MG63 (cell line): ENCODE measurements around the gene SFSWAP. TPM values are rescaled to one million over a fixed set of nuclear protein-coding genes. Genes with fewer than 3 reads are reported as not detected.

Source experiments
- DNase-seq: peaks from one replicate; pipeline ENCODE4 v3.0.0-alpha.2; 2020
- H3K27me3 ChIP-seq: fragments of 250-450 bp; sonication (Bioruptor Pico); 2 replicates; pipeline ENCODE4 v1.5.1; 2020; ENCODE audit warnings: mild to moderate bottlenecking, moderate library complexity
- H3K36me3 ChIP-seq: fragments of 250-450 bp; sonication (Bioruptor Pico); 2 replicates; pipeline ENCODE4 v1.5.1; 2020; ENCODE audit warnings: mild to moderate bottlenecking, moderate library complexity
- H3K4me3 ChIP-seq: fragments of 250-450 bp; sonication (Bioruptor Pico); 2 replicates; pipeline ENCODE4 v1.5.1; 2020; ENCODE audit warnings: mild to moderate bottlenecking, moderate library complexity
- H3K9me3 ChIP-seq: fragments of 250-450 bp; sonication (Bioruptor Pico); 2 replicates; pipeline ENCODE4 v1.5.1; 2020; ENCODE audit warnings: mild to moderate bottlenecking, moderate library complexity
- total RNA-seq: library from RNA; depleted of rRNA; stranded (reverse); fragments of >200 nt; shearing (Covaris generic); gene quantifications from 2 replicates; pipeline ENCODE4 v1.2.3, GENCODE V29; 2014; ENCODE audit warnings: low replicate concordance

The SFSWAP gene
- total RNA-seq, 1 experiment from 2014 or later = 19.3 TPM

- peak; percentile 62 for DNase-seq
- Histone ChIP-seq H3K9me3 (no peaks in the 10 kb centered on the region), H3K4me3 (no peak overlapping the region), H3K36me3 (peaks cover 77% of the 10 kb centered on the region), H3K27me3 (no peaks in the 10 kb centered on the region)
Observed at GRCh38 chr12:131783915-131784541, 73.1 kb downstream of the SFSWAP start.

- DNase-seq = no peak
- Histone ChIP-seq H3K4me3 (no peak overlapping the region), H3K9me3 (no peaks in the 10 kb centered on the region), H3K36me3 (peaks cover 74% of the 10 kb centered on the region), H3K27me3 (no peaks in the 10 kb centered on the region)
Observed at GRCh38 chr12:131784909-131785762, 74.2 kb downstream of the SFSWAP start.

GRCh38 chr12:131785763-131786330 is 75.0 kb downstream of the SFSWAP start:
- H3K36me3 ChIP-seq = peaks cover 74% of the 10 kb centered on the region

DNA sequence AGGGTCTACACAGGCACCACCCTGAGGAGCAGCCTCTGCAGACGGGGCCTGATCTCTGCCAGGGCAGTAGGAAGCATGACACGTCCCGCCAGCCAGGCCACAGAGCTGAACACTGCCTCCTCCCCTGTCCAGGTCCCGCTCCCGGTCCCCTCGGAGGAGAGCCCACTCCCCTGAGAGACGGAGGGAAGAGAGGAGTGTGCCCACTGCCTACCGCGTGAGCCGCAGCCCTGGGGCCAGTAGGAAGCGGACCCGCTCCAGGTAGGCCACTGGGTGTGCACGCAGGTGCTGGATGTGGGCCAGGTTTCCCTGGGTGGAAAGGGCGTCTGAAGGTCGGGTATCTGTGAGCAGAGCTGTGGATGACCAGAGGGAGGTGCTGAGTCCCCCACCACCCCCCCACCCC is 75.4 kb downstream of the SFSWAP start:
- Histone ChIP-seq H3K27me3 (no peaks in the 10 kb centered on the region), H3K36me3 (peaks cover 76% of the 10 kb centered on the region), H3K9me3 (peaks cover 3% of the 10 kb centered on the region; the same call in 1 of the 2 replicates), H3K4me3 (no peak overlapping the region)
- DNase-seq = no peak

More at GRCh38 chr12:131785763-131786330, 75.0 kb downstream of the SFSWAP start:
- Histone ChIP-seq H3K27me3 (no peaks in the 10 kb centered on the region), H3K4me3 (no peak overlapping the region), H3K9me3 (peaks cover 2% of the 10 kb centered on the region; the same call in 1 of the 2 replicates)
- no peak for DNase-seq

GRCh38 chr12:131787143-131787660 is 76.3 kb downstream of the SFSWAP start:
- H3K27me3 ChIP-seq = no peaks in the 10 kb centered on the region
- peaks cover 3% of the 10 kb centered on the region; the same call in 1 of the 2 replicates for H3K9me3 ChIP-seq
- no peak overlapping the region for H3K4me3 ChIP-seq
- no peak for DNase-seq
- H3K36me3 ChIP-seq = peaks cover 73% of the 10 kb centered on the region

DNA sequence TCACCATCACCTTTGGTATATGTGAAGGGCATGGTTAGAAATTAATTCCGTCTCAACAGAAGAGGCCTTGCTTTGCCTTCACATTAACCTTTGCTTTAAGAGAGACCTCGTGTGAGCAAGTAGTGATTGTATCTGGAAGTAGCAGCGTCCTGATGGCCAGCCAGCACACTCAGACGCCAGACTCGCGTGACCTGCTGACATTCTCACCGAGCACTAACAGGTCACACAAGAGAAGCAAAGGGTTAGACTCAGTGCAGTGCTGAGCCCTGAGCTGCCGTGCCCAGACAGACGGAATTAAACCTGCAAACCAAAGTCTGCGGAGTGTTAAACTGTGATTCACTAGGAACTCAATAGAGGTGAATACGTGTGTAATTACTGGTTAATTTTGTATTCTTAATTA is 77.2 kb downstream of the SFSWAP start:
- no peak overlapping the region for H3K4me3 ChIP-seq
- H3K27me3 ChIP-seq = no peaks in the 10 kb centered on the region
- H3K36me3 ChIP-seq = peaks cover 74% of the 10 kb centered on the region
- peaks cover 3% of the 10 kb centered on the region; the same call in 1 of the 2 replicates for H3K9me3 ChIP-seq
- DNase-seq = no peak

DNA sequence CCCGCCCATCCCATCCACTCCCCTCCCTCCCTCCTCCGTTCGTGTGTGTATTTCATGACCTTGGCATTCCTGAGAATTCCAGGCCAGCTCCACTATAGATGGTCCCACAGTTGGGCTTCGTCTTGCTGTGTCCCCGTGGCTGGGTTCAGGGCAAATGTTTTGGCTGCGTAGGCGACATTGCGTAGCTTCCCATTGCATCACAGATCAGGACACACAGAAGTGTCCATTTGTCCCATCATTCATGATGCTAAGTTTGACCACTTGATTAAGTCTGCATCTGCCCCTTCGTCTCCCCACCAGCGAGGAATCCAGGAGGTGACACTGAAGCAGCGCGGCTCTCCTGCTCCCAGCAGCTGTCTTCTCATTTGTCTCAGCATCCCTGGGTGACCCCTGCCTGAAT is 78.7 kb downstream of the SFSWAP start:
- DNase-seq = no peak
- Histone ChIP-seq H3K27me3 (no peaks in the 10 kb centered on the region), H3K36me3 (peaks cover 73% of the 10 kb centered on the region), H3K4me3 (no peak overlapping the region), H3K9me3 (peaks cover 3% of the 10 kb centered on the region; the same call in 1 of the 2 replicates)

GRCh38 chr12:131793243-131794022 is 82.5 kb downstream of the SFSWAP start:
- no peak for DNase-seq
- H3K4me3 ChIP-seq = no peak overlapping the region
- H3K9me3 ChIP-seq = peaks cover 3% of the 10 kb centered on the region; the same call in 1 of the 2 replicates
- H3K27me3 ChIP-seq = no peaks in the 10 kb centered on the region
- H3K36me3 ChIP-seq = peaks cover 64% of the 10 kb centered on the region

- Histone ChIP-seq H3K36me3 (peaks cover 61% of the 10 kb centered on the region), H3K27me3 (no peaks in the 10 kb centered on the region), H3K4me3 (no peak overlapping the region), H3K9me3 (peaks cover 3% of the 10 kb centered on the region; the same call in 1 of the 2 replicates)
- no peak for DNase-seq
Observed at GRCh38 chr12:131794061-131794460, 83.2 kb downstream of the SFSWAP start.

GRCh38 chr12:131794573-131794972 is 83.7 kb downstream of the SFSWAP start:
- H3K27me3 ChIP-seq = no peaks in the 10 kb centered on the region
- no peak overlapping the region for H3K4me3 ChIP-seq
- H3K9me3 ChIP-seq = peaks cover 3% of the 10 kb centered on the region; the same call in 1 of the 2 replicates
- no peak for DNase-seq
- H3K36me3 ChIP-seq = peaks cover 63% of the 10 kb centered on the region

DNA sequence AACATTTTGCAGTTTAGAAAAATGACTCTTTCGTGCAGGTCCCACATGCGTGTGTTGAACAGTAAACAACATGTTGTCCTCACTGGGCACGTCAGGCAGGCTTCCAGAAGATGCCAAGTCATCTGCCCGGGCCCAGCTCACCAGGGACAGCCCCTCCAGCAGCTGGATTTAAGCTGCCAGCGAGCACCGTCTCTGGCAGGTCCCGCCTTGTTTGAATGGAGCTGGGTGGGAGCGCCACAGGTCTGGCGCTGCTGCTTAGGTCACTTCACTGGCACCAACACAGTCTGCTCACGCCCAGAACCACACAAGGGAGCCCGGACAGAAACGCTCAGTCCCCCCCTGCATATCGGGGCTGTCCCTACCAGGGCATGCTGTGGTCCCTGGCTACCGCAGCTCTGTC is 84.2 kb downstream of the SFSWAP start:
- Histone ChIP-seq H3K9me3 (peaks cover 3% of the 10 kb centered on the region; the same call in 1 of the 2 replicates), H3K36me3 (peaks cover 66% of the 10 kb centered on the region), H3K27me3 (no peaks in the 10 kb centered on the region), H3K4me3 (no peak overlapping the region)
- DNase-seq = no peak

DNA sequence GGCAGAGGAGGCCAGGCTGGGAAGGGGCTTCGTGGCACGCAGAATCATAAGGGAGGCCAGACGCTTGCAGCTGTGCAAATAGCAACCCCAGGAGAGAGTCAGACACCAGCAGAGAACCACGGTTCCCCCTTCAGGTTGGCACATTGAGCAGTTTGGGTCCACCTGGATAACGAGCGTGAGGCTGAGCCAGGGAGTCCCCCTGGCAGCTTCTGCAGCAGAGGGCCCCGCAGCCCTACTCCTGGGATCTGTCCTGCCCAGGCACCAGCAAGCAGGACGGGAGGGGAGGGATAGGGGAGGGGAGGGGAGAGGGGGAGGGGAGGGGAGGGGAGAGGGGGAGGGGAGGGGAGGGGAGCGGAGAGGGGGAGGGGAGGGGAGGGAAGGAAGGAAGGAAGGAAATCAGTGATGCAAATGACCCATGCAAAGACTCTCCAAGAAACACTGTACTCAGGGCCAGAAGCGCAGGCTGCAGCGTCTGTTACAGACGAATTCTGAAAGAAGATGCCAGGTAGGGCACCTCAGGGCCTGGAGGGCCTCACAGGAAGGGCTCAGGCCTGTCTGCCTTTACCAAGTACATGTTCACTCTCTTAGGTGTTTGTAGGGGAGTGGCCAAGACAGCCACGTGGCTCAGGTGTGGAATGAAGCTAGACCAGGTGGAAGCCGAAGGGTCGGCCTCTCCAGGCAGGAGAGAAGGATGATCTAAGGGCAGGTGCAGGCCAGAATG is 85.0 kb downstream of the SFSWAP start:
- peaks cover 64% of the 10 kb centered on the region for H3K36me3 ChIP-seq
- no peaks in the 10 kb centered on the region for H3K27me3 ChIP-seq
- DNase-seq = no peak
- peaks cover 2% of the 10 kb centered on the region; the same call in 1 of the 2 replicates for H3K9me3 ChIP-seq
- H3K4me3 ChIP-seq = no peak overlapping the region

DNA sequence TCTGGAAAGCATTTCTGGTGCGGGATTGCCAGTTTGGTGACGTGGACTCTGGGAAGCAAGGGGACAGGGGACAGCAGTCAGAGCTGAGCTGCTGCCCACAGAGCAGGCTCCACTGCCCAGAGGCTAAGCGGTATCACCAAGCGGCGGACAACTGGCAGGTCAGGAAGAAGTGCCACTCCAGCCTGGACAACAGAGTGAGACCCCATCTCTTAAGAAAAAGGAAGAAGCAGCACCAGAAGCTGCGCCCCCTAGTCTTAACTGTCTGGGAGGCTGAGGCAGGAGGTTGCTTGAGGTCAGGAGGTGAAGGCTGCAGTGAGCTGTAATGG is 85.5 kb downstream of the SFSWAP start:
- H3K27me3 ChIP-seq = no peaks in the 10 kb centered on the region
- no peaks in the 10 kb centered on the region for H3K9me3 ChIP-seq
- DNase-seq = no peak
- H3K4me3 ChIP-seq = no peak overlapping the region
- H3K36me3 ChIP-seq = peaks cover 58% of the 10 kb centered on the region

DNA sequence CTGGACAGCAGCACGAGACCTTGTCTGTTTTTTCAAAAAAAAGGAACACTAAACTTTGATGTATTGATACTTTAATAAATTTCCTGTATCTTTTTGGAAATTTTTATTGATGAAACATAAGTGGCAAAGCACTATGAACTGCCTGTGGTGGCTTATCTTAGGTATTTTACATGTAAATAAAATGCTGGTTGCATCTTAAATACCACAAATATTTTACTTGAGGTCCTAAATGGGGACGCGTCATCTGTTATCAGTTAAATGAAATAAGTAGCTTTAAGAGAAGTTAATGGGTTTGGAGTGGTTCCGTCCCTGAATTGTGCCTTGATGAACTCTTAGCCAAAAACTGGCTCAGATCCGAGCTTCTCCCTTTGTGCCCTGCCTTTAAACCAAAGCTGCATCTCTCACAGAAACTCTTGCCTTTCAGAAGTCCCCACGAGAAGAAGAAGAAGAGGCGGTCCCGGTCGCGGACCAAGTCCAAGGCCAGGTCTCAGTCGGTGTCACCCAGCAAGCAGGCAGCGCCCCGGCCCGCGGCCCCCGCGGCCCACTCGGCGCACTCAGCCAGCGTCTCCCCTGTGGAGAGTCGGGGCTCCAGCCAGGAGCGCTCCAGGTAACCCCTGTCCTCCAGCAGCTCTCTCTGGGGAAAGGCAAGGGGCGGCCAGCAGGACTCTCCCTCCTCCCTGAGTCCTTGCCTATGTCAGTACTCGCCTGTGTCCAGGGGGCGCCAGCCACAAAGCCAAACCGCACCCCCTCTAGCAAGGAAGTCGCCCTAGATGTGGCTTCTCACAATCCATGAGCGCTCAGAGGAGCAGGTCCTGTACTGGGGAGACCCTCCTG is 86.1 kb downstream of the SFSWAP start:
- Histone ChIP-seq H3K27me3 (no peaks in the 10 kb centered on the region), H3K36me3 (peaks cover 58% of the 10 kb centered on the region), H3K4me3 (no peak overlapping the region), H3K9me3 (no peaks in the 10 kb centered on the region)
- no peak for DNase-seq

DNA sequence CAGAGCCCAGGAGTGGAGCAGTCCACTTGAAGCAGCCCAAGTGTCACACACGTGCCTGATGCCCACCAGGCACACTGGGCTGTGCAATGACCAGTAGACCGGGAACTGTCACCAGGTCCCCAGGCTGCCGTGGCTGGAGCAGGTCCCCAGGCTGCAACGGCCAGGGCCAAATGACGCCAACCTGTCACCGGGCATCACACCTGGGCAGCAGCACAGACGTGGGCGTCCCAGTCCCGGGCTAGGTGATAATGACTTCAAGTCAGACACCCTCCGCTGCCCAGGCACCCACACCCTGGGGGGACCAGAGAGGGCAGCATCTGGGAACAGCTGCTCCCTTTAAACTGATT is 86.7 kb downstream of the SFSWAP start:
- H3K9me3 ChIP-seq = no peaks in the 10 kb centered on the region
- H3K36me3 ChIP-seq = peaks cover 62% of the 10 kb centered on the region
- H3K27me3 ChIP-seq = no peaks in the 10 kb centered on the region
- DNase-seq = no peak
- H3K4me3 ChIP-seq = no peak overlapping the region
